H1 (cell line): Measurements from ENCODE around the gene KRT7. TPM values are rescaled to one million over a fixed set of nuclear protein-coding genes. Genes with fewer than 3 reads are reported as not detected.

Experiments
- CHD7 ChIP-seq: fragments of 300-600 bp; sonication (generic); IDR thresholded peaks from 2 replicates; pipeline ENCODE4 v1.7.1; 2012; ENCODE audit warnings: low read length, moderate library complexity, mild to moderate bottlenecking, inconsistent platforms; ENCODE audit not compliant: insufficient replicate concordance
- CTBP2 ChIP-seq: IDR thresholded peaks from 2 replicates; pipeline ENCODE4 v1.7.0; 2011; ENCODE audit warnings: borderline replicate concordance, mild to moderate bottlenecking, moderate library complexity, mixed read lengths, low read length; ENCODE audit not compliant: insufficient read depth, insufficient read length
- EGR1 ChIP-seq: IDR thresholded peaks from 2 replicates; pipeline ENCODE4 v1.6.1; 2011; ENCODE audit warnings: low read depth, low read length, borderline replicate concordance
- JUN ChIP-seq: IDR thresholded peaks from 2 replicates; pipeline ENCODE4 v1.6.1; 2011; ENCODE audit warnings: low read depth, mild to moderate bottlenecking, improper control_type of control experiment, low read length
- MAFK ChIP-seq: IDR thresholded peaks from 2 replicates; pipeline ENCODE4 v1.6.1; 2012; ENCODE audit warnings: low read depth, mild to moderate bottlenecking, improper control_type of control experiment, low read length
- POLR2A ChIP-seq, 2 experiments: IDR thresholded peaks; 1 replicate in 1 of 2; 2 replicates in 1 of 2; pipeline ENCODE4 v1.6.1; 2011; ENCODE audit warnings: low read depth in 2 of 2, low read length in 2 of 2, mild to moderate bottlenecking in 2 of 2; ENCODE audit errors: control extremely low read depth in 1 of 2
- POU5F1 ChIP-seq: IDR thresholded peaks from 2 replicates; pipeline ENCODE4 v1.6.1; 2011; ENCODE audit warnings: low read depth, mild to moderate bottlenecking, low read length, moderate library complexity
- SP2 ChIP-seq: IDR thresholded peaks from 2 replicates; pipeline ENCODE4 v1.6.1; 2012; ENCODE audit warnings: mild to moderate bottlenecking, low read length, inconsistent platforms
- TBP ChIP-seq: IDR thresholded peaks from 2 replicates; pipeline ENCODE4 v1.6.1; 2011; ENCODE audit warnings: low read depth, low read length, improper control_type of control experiment
- TCF12 ChIP-seq: IDR thresholded peaks from 2 replicates; pipeline ENCODE4 v1.6.1; 2011; ENCODE audit warnings: low read depth, mild to moderate bottlenecking, low read length
- polyA plus RNA-seq, 7 experiments: library from polyadenylated mRNA; depleted of rRNA in 3 of 7; stranded (reverse) in 5 of 7; unstranded in 2 of 7; fragments of >200 nt in 5 of 7; fragments of 200-250 nt in 2 of 7; gene quantifications; 1 replicate in 5 of 7; 2 replicates in 1 of 7; 4 replicates in 1 of 7; pipeline versions ENCODE4 v1.2.1 to v1.2.3, GENCODE V29; 2011 to 2013; ENCODE audit warnings: missing spikeins in 2 of 7, mixed read lengths in 2 of 7
- total RNA-seq: library from RNA; stranded (reverse); fragmentation: NEBNext Ultra II Directional; extraction: Animal tissue kit (Norgen Biotek cat#: 25700); gene quantifications from 2 replicates; pipeline ENCODE4 v1.2.1, GENCODE V29; 2021

Gene KRT7
- total and polyA plus RNA-seq, 2 of the 8 experiments (the other 6 are each of a cell fraction or from before 2014, with no cell fraction given): 13.2 to 19.0 TPM

- TF ChIP-seq CHD7 (no peak), CTBP2 (no peak), POU5F1 (no peak), EGR1 (no peak), TBP (no peak), SP2 (no peak), TCF12 (no peak), JUN (no peak), MAFK (no peak), POLR2A (IDR thresholded peaks at IDR 0.05; ENCODE audit: control extremely low read depth in 1 of 2, low read depth in 2 of 2, low read length in 2 of 2) (no peak)
These were observed 2.1 kb downstream of the KRT7 start (continued) for GRCh38 chr12:52235001-52235764.
